Activated T-cell treated with anti-CD3 and anti-CD28 coated beads for 1 hour (primary cell): Measurements from ENCODE around the gene FTCD.
"Not testable (repeated sequence)": the region's sequence is repeated elsewhere in the genome, so short reads cannot be mapped to it uniquely, and the experiment has no call there.

Experiments used
- DNase-seq: peaks from one replicate; pipeline ENCODE4 v3.0.0-alpha.2; 2020; ENCODE audit warnings: low read depth

Gene FTCD

DNA sequence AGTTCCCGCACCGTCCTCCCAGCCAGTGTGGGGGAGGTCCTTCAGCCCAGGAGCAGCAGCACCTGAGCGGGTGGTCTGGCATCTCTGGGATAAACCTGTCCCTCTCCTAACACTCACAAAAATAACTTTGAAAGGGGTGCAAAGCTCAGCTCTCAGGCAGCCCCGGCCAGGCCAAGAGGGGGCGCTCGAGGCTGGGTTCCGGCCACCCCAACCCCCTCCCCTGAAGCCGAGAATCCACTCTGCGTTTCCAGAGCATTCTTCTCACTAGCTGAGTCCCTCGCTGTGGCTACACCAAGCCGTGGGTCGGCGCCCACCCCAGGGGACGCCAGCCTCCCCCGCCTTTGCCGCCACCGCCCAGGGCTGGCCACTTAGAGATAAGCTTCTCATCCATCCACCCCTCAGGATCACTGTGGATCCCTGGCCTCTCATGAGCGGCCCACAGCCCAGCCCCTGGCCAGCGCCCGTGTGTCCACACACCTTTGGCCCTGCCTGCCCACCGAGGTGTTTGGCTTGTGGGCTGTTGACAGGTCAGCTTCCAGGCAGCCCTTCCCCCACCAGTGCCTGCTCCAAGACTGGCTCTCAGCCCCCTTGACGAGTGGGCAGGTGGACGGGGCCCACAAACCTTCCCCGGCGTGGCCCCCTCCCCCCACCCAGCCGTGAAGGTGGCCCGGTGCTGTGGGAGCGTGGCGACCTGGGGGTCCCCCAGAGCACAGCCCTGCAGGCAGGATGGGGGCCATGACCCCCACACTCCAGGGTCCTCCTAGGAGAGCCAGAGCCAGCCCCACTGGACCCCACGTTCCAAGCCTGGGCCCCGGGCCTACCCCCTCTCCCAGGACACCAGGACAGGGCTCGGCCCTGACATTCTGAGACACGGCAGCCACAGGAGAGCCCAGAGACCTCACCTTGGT lies 1.9 kb downstream of the FTCD start:
- DNase-seq = peak; percentile 52

DNA sequence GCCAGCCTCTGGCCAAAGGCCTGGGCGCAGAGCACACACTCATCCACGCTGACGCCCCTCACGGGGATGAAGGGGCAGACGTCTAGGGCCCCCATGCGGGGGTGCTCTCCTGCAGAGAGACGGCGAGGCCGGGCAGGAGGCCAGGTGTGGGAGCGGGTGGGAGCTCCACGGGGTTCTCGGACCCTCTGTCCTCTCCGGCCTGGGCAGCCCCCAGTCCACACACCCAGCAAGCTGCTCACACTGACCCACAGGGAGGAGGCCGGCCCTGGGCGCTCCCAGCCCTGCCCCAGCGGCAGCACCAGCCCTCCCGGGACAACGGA lies 2.5 kb downstream of the FTCD start:
- DNase-seq = no peak

DNA sequence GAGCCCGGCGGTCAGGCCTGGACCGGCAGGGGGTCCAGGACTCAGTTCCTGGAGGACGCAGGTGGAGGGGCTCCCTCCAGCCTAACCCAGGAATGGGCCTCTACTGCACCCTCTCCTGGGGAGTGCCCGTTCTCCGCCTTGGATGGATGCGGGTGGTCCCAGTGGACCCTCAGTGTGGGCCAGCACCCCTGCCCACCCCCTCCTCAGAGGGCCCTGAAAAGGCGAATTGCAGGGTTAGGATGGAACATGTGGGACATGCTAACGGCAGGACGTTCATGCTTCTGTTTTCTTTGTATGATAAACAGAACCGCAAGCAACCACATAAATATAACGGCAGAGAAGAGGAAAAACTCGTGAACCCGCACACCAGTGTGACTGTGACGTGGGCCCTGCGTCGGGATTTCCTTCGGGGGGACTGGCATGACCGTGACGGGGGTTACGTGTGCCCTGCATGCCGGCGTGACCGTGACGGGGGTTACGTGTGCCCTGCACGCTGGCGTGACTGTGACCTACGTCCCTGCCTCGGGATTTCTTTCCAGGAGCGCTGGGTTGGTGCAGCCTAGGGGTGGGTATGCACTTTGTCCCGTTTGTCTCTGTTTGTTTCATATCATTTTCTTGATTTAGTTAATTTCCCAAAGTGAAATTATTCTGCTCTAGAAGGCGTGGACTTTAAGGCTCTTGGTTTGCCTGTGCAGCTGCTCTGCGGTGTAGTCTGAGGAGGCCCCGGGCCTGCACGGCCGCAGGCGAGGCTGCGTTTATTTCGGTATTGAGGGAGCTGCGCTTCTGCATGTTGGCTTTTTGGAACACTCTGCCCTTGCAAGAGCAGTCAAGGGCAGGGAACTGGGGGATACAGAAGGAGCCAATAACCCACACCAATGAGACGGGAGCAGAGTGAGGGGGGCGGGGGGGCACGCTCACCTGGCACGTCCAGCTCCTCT lies 3.1 kb downstream of the FTCD start:
- no peak for DNase-seq

DNA sequence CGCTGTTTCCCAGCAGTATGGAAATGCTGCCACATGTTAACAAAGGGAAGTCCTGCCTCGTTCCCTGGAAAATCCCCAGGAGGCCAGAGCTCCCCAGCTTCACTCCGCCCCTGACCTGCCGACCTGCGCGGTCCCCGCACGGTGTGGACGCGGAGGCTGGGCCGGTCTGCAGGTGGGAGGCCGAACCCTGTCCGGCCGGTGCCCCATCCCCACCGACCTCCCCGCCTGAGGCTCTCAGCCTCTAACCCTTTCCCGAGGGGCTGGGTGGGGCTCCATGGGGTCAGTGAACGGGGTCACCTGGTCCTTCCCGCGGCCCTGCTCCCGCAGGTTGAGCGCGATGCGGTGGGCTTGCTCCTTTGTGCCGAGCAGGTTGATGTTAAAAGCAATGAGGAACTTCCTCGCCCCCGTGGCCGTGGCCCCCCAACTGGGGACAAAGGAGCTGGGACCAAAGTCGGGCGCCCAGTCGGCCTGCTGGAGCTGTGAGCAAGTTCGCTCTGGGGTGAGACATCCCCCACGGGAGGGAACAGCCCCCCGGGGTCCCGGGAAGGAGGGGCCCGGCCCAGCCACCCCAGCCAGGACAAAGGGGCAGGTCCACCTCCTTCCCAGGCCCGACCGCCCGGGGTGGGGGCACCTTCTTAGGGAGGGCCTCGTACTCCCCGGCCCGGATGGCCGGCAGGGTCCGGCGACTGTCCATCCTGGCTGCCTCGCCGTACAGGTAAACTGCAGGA lies 4.0 kb downstream of the FTCD start:
- DNase-seq = no peak

DNA sequence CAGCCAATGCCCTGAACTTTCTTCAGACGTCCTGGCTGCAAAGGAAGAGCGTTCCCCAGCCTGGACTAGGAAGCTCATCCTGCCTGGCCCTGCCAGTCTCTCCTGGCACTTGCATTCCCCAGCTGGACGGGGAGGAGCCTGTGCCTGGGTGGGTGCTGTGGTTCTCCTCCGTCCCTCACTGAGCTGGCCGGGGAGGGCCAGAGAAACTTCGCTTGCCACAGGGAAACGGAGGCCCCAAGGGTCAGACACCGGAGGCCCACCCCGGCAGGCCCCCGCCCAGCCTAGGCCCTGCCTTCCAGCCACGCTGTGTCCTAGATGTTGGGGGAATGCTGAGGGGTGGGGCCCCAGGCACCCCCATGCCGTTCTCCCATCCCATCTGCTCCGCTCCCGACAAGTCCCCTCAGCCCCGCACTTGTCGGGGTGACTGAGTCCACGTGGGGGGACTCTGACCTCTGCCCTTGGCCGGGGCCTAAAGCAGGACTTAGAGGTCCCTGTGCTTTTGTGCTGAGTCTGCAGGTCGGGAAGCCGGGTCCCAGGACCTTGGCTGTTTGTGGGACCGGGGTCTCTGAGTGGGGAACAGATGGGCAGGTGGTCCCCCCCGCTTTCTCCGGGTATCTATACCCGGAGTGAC lies 4.8 kb downstream of the FTCD start:
- DNase-seq = no peak

DNA sequence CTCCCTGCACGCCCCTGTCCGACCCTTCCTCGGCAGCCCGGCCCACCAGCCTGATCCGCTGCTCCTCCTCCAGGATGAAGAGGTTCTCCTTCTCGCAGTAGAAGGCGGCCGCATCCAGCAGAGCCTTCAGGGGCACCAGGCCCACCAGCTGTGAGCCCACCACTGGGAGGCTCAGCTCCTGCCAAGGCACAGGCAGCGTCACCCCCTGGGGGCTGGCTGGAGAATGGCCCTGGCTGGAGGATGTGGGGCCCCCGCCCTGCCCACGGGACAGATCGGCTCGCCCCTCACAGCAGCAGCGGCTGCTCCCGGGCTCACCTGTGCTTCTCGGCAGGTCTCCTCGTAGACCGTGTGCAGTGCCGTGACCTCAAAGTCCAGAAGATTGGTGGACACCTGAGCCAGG lies 5.3 kb downstream of the FTCD start:
- no peak for DNase-seq

DNA sequence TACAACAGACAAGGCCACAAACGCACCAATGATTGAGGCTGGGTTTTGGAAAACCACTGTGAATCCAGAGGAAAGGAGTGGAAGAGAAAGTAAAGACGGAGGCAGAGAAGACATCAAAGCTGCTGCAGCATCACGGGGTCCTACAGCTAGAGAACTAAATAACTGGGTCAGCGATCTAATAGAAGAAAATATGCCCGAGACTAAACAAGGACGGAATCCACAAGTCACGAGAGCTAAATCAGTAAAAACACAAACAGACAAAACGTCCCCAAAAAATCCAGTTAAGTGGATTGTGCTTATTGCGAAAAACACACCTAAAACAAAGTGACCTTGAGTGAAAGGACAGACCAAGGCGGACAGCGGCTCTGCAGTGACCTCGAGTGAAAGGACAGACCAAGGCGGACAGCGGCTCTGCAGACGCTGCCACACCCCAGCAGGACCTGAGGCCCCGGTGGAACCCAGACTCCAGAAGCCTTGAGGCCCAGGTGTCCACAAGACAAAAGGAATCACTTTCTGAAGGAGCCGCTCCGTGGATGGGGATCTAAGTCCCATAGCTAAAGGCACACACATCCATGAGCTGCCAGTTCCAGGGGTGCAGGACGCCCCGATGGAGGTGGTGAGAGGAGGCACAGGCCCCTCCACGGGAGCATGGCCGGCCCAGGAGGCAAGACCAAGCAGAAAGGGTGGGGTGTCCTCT lies 6.0 kb downstream of the FTCD start:
- no peak for DNase-seq

DNA sequence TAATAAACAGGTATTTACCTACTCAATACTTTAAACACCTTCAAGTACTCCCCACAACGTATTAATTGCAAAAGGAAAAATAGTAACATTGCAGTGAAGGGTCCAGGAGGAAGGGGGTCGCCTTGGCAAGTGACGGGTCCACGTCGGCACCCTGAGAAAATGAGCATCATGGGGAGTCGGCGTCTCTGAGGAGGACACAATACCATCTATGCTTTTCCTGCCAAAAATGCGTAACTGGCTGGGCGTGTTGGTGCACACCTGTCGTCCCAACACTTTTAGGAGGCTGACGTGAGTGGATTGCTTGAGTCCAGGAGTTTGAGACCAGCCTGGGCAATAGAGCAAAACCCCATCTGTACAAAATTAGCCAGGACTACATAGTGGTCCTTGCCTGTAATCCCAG lies 7.3 kb downstream of the FTCD start:
- DNase-seq = no peak

DNA sequence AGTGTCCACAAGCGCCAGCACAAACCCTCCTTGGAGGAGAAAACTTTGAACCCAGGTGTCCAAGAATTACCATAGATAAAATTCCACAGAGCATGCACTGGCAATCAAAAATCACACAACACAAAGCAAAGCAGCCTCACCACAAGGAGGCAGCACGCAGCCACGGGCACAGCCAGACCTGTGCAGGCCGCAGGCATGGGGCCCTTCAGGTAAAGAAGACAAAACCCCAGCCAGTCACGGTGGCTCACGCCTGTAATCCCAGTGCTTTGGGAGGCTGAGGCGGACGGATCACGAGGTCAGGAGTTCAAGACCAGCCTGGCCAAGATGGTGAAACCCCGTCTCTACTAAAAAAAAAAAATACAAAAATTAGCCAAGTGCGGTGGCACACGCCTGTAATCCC lies 8.0 kb downstream of the FTCD start:
- peak; percentile 39 for DNase-seq

DNA sequence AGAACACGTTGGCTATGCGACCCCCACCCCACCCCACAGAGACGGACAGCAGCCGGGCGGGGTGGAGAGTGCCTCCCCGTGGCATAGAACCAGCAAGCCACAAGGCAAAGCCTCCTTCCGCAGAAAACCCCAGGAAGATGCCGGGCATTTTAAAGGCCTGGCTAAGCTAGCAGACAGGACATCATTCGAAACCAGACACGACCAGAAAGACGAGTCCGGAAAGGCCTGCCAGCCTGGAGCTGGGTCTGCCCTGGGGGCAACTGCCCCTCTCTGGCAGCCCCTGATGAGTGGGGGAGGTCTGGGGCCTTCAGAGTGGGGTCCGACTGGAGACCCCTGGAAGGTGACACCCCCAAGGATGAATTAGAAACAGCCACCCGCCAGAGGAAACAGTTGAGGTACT lies 8.5 kb downstream of the FTCD start:
- DNase-seq = no peak

DNA sequence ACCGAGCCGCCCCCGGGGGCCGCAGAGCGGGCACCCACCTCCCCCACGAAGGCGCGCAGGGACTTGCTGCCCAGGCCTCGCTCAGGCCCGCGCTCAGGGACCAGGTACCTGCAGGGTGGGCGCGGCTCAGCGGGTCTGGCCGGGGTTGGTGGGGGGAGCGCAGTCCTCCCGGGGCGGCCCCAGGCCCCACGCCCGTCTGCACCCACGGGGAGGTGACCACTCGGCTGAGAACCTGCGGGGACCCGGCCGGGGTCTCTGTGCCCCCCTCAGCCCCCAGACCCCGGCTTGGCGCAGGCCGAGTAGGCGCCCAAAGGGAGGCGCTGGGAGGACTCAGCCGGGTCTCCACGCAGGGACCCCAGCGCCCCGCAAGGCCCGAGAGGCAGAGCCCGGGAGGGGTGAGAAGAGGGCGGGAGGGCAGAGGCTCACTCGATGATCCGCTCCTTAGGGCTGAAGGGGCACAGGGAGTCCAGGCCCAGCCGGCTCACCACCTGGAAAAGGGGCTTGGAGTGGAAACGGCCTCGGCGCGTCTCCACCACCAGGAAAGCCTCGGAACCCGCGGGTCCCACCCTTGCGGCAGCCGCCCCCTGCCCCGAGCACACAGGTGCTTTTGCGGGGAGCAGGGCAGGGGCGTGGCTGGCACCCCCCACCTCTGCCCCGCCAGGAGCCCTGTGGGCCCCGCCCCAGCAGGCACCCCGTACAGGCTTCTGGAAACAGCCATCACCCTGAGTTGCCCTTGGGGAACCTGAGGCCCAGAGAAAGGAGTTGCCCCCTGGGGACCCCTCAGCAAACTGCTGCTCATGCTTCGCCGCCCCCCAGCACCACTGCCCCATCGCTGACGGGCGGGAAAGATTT lies 9.3 kb downstream of the FTCD start:
- no peak for DNase-seq

DNA sequence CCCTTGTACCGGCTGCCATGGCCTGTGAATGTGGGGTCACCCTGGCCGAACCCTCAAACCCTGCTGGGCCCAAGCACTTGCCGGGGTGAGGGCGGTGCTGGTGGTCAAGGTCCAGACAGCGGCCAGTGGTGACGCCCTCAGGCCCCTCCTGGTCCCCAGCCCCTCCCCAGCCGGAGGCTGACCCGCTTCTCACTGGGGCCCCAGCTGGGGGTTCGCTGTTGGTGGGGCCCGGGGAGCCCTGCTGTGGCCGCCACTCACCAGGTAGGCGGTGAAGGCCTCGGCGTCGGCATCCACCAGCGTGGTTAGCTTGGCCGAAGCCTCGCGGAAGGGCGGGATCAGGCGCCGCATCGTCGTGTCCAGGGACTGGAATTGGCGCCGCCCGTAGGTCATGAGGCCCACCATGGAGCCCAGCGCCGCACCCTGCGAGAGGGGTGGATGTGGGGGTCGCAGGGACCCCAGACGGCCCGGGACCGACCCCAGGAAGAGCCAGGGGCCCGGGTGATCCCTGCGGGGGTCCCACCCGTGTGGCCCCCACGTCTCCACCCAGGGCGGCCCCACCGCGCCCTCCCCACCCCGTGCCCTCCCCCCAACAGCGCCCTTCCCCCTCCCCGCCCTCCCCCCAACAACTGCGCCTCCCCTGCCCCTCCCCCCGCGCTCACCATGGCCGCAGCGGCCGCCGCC lies 10.1 kb downstream of the FTCD start:
- no peak for DNase-seq

DNA sequence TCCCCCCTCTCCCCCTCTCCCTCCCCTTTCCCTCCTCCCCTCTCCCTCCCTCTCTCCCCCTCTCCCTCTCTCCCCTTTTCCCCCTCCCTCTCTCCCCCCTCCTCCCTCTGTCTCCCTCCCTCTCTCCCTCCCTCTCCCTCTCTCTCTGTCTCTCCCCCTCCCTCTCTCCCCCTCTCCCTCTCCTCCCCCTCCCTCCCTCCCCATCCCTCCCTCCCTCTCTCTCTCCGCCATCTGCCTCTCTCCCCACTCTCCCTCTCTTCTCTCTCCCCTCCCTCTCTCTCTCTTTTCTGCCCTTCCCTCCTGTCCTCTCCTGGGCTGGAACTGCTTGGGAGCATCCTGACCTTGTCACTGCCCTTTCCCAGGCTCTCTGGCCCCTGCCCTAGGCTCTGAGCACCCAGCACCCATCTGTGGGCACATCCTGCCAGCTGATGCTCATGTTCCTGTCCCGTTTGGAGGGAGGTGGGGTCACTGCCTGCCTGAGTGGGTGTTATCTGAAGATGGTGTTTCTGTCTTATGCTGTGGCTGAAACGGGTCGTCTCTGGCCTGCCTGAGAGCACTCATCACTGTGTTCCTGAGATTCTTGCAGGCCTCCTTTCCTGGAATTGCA lies 10.8 kb downstream of the FTCD start:
- no peak for DNase-seq

DNA sequence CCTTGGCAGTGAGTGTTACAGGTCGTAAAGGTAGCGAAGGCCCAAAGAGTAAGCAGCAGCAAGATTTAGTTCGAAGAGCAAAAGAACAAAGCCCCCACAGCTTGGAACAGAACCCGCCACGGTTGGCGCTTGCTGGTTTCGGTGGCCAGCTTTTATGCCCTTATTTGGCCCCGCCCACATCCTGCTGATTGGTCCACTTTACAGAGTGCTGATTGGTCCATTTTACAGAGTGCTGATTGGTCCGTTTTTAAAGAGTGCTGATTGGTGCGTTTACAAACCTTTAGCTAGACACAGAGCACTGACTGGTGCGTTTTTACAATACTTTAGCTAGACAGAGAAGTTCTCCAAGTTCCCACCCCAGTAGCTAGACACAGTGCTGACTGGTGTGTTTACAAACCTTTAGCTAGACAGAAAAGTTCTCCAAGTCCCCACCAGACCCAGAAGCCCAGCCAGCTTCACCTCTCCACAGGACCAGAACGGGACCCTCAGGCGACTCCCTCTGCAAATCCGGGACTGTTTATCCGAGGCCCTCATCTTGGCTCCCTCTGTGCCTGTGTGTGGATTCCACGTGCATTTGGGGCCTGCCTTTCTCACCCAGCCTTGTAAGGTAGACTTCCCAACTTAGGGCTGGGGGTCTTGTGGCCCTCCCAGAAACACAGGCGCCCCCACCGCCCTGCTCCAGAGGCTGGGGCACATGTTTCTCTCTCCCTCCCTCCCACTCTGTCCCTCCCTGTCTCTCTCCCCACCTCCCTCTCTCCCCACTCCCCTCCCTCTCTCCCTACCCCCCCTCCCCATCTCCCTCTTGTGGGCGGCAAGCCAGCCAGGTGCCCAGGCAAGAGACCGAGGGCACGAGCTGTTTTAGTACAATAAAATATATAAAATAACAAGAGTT lies 12.6 kb downstream of the FTCD start:
- DNase-seq = no peak

DNA sequence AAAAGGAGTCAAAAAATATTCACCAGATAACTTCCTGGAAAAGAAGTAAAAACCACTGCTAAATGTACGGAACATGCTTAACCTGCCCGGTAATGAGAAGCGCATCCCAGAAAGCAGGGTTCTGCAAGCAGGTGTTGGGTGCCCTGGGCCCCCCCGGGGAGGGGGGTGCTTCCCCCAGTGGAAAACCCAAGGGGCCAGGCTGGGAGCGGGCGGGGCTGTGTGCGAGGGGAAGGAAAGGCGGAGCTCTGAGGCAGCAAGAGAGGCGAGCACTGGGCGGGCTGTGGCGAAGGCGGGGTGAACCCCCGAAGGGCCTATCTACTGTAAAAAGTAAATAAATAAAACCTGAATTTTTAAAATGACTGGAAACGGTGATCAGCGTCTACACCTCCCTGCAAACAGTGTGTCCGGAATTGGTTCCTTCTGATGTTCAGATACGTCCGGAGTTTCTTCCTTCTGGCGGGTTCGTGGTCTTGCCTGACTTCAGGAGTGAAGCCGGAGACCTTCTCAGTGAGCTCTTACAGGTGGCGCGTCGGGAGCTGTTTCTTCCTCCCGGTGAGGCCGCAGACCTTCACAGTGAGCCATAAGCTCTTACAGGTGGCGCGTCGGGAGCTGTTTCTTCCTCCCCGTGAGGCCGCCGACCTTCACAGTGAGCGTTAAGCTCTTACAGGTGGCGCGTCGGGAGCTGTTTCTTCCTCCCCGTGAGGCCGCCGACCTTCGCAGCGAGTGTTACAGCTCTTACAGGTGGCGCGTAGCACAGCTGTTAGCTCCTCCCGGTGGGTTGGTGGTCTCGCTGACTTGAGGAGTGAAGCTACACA lies 13.4 kb downstream of the FTCD start:
- no peak for DNase-seq

DNA sequence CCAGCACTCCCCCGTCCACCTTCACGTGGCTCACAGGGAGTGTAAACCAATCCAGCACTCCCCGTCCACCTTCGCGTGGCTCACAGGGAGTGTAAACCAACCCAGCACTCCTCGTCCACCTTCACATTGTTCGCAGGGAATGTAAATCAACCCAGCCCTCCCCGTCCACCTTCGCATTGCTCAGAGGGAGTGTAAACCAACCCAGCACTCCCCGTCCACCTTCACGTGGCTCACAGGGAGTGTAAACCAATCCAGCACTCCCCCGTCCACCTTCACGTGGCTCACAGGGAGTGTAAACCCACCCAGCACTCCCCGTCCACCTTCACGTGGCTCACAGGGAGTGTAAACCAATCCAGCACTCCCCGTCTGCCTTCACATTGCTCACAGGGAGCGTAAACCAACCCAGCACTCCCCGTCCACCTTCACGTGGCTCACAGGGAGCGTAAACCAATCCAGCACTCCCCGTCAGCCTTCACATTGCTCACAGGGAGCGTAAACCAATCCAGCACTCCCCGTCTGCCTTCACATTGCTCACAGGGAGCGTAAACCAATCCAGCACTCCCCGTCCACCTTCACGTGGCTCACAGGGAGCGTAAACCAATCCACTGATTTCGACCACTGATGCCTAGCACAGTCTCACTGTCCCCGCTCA lies 14.9 kb downstream of the FTCD start:
- not testable (repeated sequence) for DNase-seq

DNA sequence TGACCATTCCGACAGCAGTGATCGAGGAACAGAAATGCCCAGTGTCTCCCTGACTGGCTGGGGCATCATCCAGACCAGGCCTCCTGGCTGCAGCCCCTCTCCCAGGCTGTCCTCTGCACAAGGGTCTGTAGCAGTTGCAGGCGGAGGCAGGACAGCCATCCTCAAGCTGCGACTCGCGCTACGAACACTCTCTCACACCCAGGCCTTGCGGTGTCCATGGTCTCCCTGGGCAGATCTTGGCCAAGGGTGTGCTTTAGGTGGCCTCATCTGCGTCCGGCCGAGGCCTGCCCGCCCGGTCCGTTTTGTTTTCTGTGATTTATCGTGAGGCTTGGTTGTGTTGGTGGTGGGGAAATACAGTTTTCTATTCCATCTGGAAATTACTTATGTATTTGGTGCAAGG lies 15.7 kb downstream of the FTCD start:
- no peak for DNase-seq
